DOHH2 (cell line): Measurements from ENCODE around the gene CCDC88B.

Source experiments
- CTCF ChIP-seq: fragments of 200-600 bp; sonication (generic); IDR thresholded peaks from one replicate; pipeline ENCODE4 v1.5.1; 2014; ENCODE audit warnings: antibody characterized with exemption, mild to moderate bottlenecking, low read depth, low read length; ENCODE audit not compliant: poor library complexity, severe bottlenecking
- EZH2phosphoT487 ChIP-seq: fragments of 200-600 bp; sonication (generic); IDR thresholded peaks from 2 replicates; pipeline ENCODE4 v1.6.1; 2017; ENCODE audit warnings: borderline replicate concordance, mild to moderate bottlenecking, antibody characterized with exemption, low read length, moderate library complexity, mixed read lengths

- no peak for TF ChIP-seq CTCF
- no peak for TF ChIP-seq EZH2phosphoT487
Observed at GRCh38 chr11:64371201-64371600, 31.2 kb downstream of the CCDC88B start.
